Fibroblast of lung (primary cell): ENCODE data around the gene IFIT1.

Source experiments
- CTCF ChIP-seq, 2 donors: IDR thresholded peaks in 1 of 2; conservative IDR thresholded peaks in 1 of 2; 1 replicate in 1 of 2; 2 replicates in 1 of 2; pipeline ENCODE4 v1.5.1; 2011 to 2012; ENCODE audit warnings: low read length in 2 of 2, control low read depth in 1 of 2, inconsistent platforms in 1 of 2, low read depth in 1 of 2, mild to moderate bottlenecking in 1 of 2
- EZH2 ChIP-seq: IDR thresholded peaks from 2 replicates; pipeline ENCODE4 v1.5.1; 2012; ENCODE audit warnings: low read length, control low read depth, mild to moderate bottlenecking; ENCODE audit errors: missing control alignments

GRCh38 chr10:89344156-89344555 is 48.3 kb upstream of the IFIT1 start:
- TF ChIP-seq CTCF (conservative IDR thresholded peaks at IDR 0.05 in 1 of 2, IDR thresholded peaks at IDR 0.05 in 1 of 2; ENCODE audit: low read depth in 1 of 2, low read length in 2 of 2), result no peak
- no peak for TF ChIP-seq EZH2
